ENCODE measurements around the gene UPK3B. TPM values are rescaled to one million over a fixed set of nuclear protein-coding genes. Genes with fewer than 3 reads are reported as not detected.
"Not testable (repeated sequence)": the region's sequence is repeated elsewhere in the genome, so short reads cannot be mapped to it uniquely, and the experiment has no call there.

UPK3B gene
- total and polyA plus RNA-seq, 9 of the 15 experiments (the other 6 are each of a cell fraction or from before 2014, with no cell fraction given): not detected

GRCh38 chr7:76549025-76549854 is 38.9 kb downstream of the UPK3B start (continued):
- TF ChIP-seq TOE1 (IDR thresholded peaks at IDR 0.05; ENCODE audit: borderline replicate concordance) (peak; percentile 77; the same call in 1 of the 2 replicates), RBFOX2 (IDR thresholded peaks at IDR 0.05; ENCODE audit: low read depth, low read length) (peak; percentile 93), EP400 (IDR thresholded peaks at IDR 0.05) (peak; percentile 93), SP1 (CRISPR knock-in tag; IDR thresholded peaks at IDR 0.05) (0 out of 2 replicates have a peak, but pooled peaks have one; percentile 24), TRIM24 (IDR thresholded peaks at IDR 0.05) (0 out of 4 replicates have a peak, but pooled peaks of 1 of the 2 experiments have one; percentile 2), ZBTB49 (CRISPR knock-in tag; IDR thresholded peaks at IDR 0.05; ENCODE audit: borderline replicate concordance) (0 out of 2 replicates have a peak, but pooled peaks have one; percentile 14), AFF1 (IDR thresholded peaks at IDR 0.05; ENCODE audit: low read depth in 1 of 2, partially characterized antibody in 2 of 2) (peak in 1 of 2 experiments; percentile 84), PHF20 (IDR thresholded peaks at IDR 0.05; ENCODE audit: partially characterized antibody) (peak; percentile 65), ZNF592 (IDR thresholded peaks at IDR 0.05) (peak; percentile 65; the same call in 1 of the 2 replicates), ZBTB2 (IDR thresholded peaks at IDR 0.05) (peak; percentile 98), MBD2 (IDR thresholded peaks at IDR 0.05; ENCODE audit: borderline replicate concordance, low read depth) (0 out of 2 replicates have a peak, but pooled peaks have one; percentile 43), RNF2 (IDR thresholded peaks at IDR 0.05) (peak; percentile 16; the same call in 1 of the 2 replicates), SRSF3 (IDR thresholded peaks at IDR 0.05; ENCODE audit: insufficient read depth, low read length) (0 out of 2 replicates have a peak, but pooled peaks have one; percentile 52)
- not testable (repeated sequence) for TF ChIP-seq TOE1 (CRISPR knock-in tag; IDR thresholded peaks at IDR 0.05; ENCODE audit: borderline replicate concordance, low read depth)

All from K562 (cell line).